Measurements from ENCODE around the gene PPP1R36.

- TF ChIP-seq POLR2A (IDR thresholded peaks at IDR 0.05; ENCODE audit: low read depth, low read length) (no peak), POLR2AphosphoS5 (IDR thresholded peaks at IDR 0.05; ENCODE audit: low read depth, low read length) (no peak)
Observed at GRCh38 chr14:64637735-64638473, 88.1 kb downstream of the PPP1R36 start.
